Stimulated activated naive CD8-positive, alpha-beta T cell treated with anti-CD3 and anti-CD28 coated beads, Interleukin-15, Interleukin-2, amounts not matched to agents 100 U/mL and 50 U/mL, for 24 hours (primary cell): Measurements from ENCODE around the gene METTL24.
"Not testable (repeated sequence)": the region's sequence is repeated elsewhere in the genome, so short reads cannot be mapped to it uniquely, and the experiment has no call there.

ENCODE experiments used
- ATAC-seq: fragments of 150-1000 bp; cut with Tn5 transposase; one replicate; pipeline ENCODE4 v1.10.0; 2021
- DNase-seq: peaks from one replicate; pipeline ENCODE4 v3.0.0; 2021

The METTL24 gene

GRCh38 chr6:110265273-110265672 lies 92.9 kb downstream of the METTL24 start:
- DNase-seq (no peak), ATAC-seq (no peak)

GRCh38 chr6:110256366-110256765 lies 101.8 kb downstream of the METTL24 start:
- DNase-seq (no peak), ATAC-seq (no peak)

GRCh38 chr6:110255211-110255750 lies 102.9 kb downstream of the METTL24 start:
- no peak for ATAC-seq
- DNase-seq = peak; percentile 19

- ATAC-seq (no peak), DNase-seq (no peak)
Observed at GRCh38 chr6:110250838-110251237, 107.3 kb downstream of the METTL24 start.

GRCh38 chr6:110250058-110250457 lies 108.1 kb downstream of the METTL24 start:
- DNase-seq = no peak
- ATAC-seq = no peak

- ATAC-seq (no peak), DNase-seq (no peak)
Observed at GRCh38 chr6:110246900-110247546, 111.1 kb downstream of the METTL24 start.

- ATAC-seq (no peak), DNase-seq (no peak)
Observed at GRCh38 chr6:110246378-110246777, 111.8 kb downstream of the METTL24 start.

- not testable (repeated sequence) for ATAC-seq, DNase-seq
Observed at GRCh38 chr6:110244621-110245020, 113.5 kb downstream of the METTL24 start.

GRCh38 chr6:110239526-110240274 lies 118.4 kb downstream of the METTL24 start:
- DNase-seq (no peak), ATAC-seq (no peak)

- not testable (repeated sequence) for ATAC-seq, DNase-seq
Observed at GRCh38 chr6:110236007-110236406, 122.1 kb downstream of the METTL24 start.

- no peak for DNase-seq
- peak; percentile 78 for ATAC-seq
Observed at GRCh38 chr6:110233770-110234374, 124.3 kb downstream of the METTL24 start.

- no peak for ATAC-seq
- no peak for DNase-seq
Observed at GRCh38 chr6:110232450-110232849, 125.7 kb downstream of the METTL24 start.

- ATAC-seq = no peak
Observed at GRCh38 chr6:110226261-110226660, 131.9 kb downstream of the METTL24 start.

GRCh38 chr6:110221738-110222137 lies 136.4 kb downstream of the METTL24 start:
- no peak for DNase-seq
- ATAC-seq = no peak

More at GRCh38 chr6:110226261-110226660, 131.9 kb downstream of the METTL24 start:
- no peak for DNase-seq

GRCh38 chr6:110217266-110217665 lies 140.9 kb downstream of the METTL24 start:
- DNase-seq (no peak), ATAC-seq (no peak)

- no peak for ATAC-seq
- DNase-seq = no peak
Observed at GRCh38 chr6:110216140-110216539, 142.0 kb downstream of the METTL24 start.

GRCh38 chr6:110214338-110214737 lies 143.8 kb downstream of the METTL24 start:
- ATAC-seq = no peak
- DNase-seq = no peak

GRCh38 chr6:110211753-110212152 lies 146.4 kb downstream of the METTL24 start:
- ATAC-seq (no peak), DNase-seq (no peak)

GRCh38 chr6:110207652-110208051 lies 150.5 kb downstream of the METTL24 start:
- ATAC-seq = no peak

GRCh38 chr6:110201151-110201884 lies 156.8 kb downstream of the METTL24 start:
- no peak for ATAC-seq

More at GRCh38 chr6:110207652-110208051, 150.5 kb downstream of the METTL24 start:
- no peak for DNase-seq

GRCh38 chr6:110198561-110198960 lies 159.6 kb downstream of the METTL24 start:
- ATAC-seq = no peak
- no peak for DNase-seq

More at GRCh38 chr6:110201151-110201884, 156.8 kb downstream of the METTL24 start:
- DNase-seq = no peak

- no peak for DNase-seq
- ATAC-seq = no peak
Observed at GRCh38 chr6:110196874-110197273, 161.3 kb downstream of the METTL24 start.
